ENCODE data around the gene WNT7A. TPM values are rescaled to one million over a fixed set of nuclear protein-coding genes. Genes with fewer than 3 reads are reported as not detected.

Gene WNT7A
- total RNA-seq, 6 donors from 2014 or later = 1.0 to 12.2 (median 6.8) TPM

GRCh38 chr3:13769422-13769821 is 110.4 kb downstream of the WNT7A start:
- ATAC-seq (ENCODE audit: low FRiP score in 2 of 2) (no peak), DNase-seq (peak in 1 of 2 donors; percentile 8)
- Histone ChIP-seq H3K27ac (no peak overlapping the region), H3K27me3 (no peaks in the 10 kb centered on the region), H3K36me3 (no peaks in the 10 kb centered on the region), H3K4me3 (no peak overlapping the region), H3K4me1 (no peaks in the 10 kb centered on the region), H3K9me3 (no peaks in the 10 kb centered on the region)
- TF ChIP-seq, protein P1, sequence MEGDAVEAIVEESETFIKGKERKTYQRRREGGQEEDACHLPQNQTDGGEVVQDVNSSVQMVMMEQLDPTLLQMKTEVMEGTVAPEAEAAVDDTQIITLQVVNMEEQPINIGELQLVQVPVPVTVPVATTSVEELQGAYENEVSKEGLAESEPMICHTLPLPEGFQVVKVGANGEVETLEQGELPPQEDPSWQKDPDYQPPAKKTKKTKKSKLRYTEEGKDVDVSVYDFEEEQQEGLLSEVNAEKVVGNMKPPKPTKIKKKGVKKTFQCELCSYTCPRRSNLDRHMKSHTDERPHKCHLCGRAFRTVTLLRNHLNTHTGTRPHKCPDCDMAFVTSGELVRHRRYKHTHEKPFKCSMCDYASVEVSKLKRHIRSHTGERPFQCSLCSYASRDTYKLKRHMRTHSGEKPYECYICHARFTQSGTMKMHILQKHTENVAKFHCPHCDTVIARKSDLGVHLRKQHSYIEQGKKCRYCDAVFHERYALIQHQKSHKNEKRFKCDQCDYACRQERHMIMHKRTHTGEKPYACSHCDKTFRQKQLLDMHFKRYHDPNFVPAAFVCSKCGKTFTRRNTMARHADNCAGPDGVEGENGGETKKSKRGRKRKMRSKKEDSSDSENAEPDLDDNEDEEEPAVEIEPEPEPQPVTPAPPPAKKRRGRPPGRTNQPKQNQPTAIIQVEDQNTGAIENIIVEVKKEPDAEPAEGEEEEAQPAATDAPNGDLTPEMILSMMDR (IDR thresholded peaks at IDR 0.05) = no peak
- TF ChIP-seq POLR2A (IDR thresholded peaks at IDR 0.05) = no peak
- TF ChIP-seq EP300 (IDR thresholded peaks at IDR 0.05) = no peak
- TF ChIP-seq POLR2AphosphoS5 (IDR thresholded peaks at IDR 0.05) = no peak
- 88 to 93% methylated on average over 8 of the region's 8 CpGs for WGBS, 2 donors

- Histone ChIP-seq H3K36me3 (no peaks in the 10 kb centered on the region), H3K4me1 (no peaks in the 10 kb centered on the region), H3K27me3 (no peaks in the 10 kb centered on the region), H3K9me3 (no peaks in the 10 kb centered on the region), H3K27ac (no peak overlapping the region), H3K4me3 (no peak overlapping the region)
- ATAC-seq (ENCODE audit: low FRiP score in 2 of 2) (no peak), DNase-seq (no peak)
- no peak for TF ChIP-seq EP300 (IDR thresholded peaks at IDR 0.05)
- no peak for TF ChIP-seq POLR2A (IDR thresholded peaks at IDR 0.05)
- TF ChIP-seq, protein P1 (IDR thresholded peaks at IDR 0.05) = no peak
- no peak for TF ChIP-seq POLR2AphosphoS5 (IDR thresholded peaks at IDR 0.05)
- WGBS, 2 donors = 83 to 85% methylated on average over 6 to 11 of the region's 11 CpGs
These were observed 111.4 kb downstream of the WNT7A start for GRCh38 chr3:13768453-13768852.

GRCh38 chr3:13767896-13768295 is 112.0 kb downstream of the WNT7A start:
- DNase-seq (no peak), ATAC-seq (ENCODE audit: low FRiP score in 2 of 2) (no peak)
- H3K4me1 ChIP-seq = no peaks in the 10 kb centered on the region
- no peaks in the 10 kb centered on the region for H3K9me3 ChIP-seq
- no peak overlapping the region for H3K27ac ChIP-seq
- no peaks in the 10 kb centered on the region for H3K27me3 ChIP-seq
- H3K4me3 ChIP-seq = no peak overlapping the region
- WGBS, 2 donors = 67 to 80% methylated on average over 1 to 4 of the region's 4 CpGs
- no peaks in the 10 kb centered on the region for H3K36me3 ChIP-seq
- TF ChIP-seq EP300 (IDR thresholded peaks at IDR 0.05) (no peak), POLR2AphosphoS5 (IDR thresholded peaks at IDR 0.05) (no peak), POLR2A (IDR thresholded peaks at IDR 0.05) (no peak)
- TF ChIP-seq, protein P1 (IDR thresholded peaks at IDR 0.05) = no peak

- Histone ChIP-seq H3K4me1 (no peaks in the 10 kb centered on the region), H3K27me3 (no peaks in the 10 kb centered on the region), H3K4me3 (no peak overlapping the region), H3K27ac (no peak overlapping the region), H3K36me3 (no peaks in the 10 kb centered on the region), H3K9me3 (peaks cover 0 to 6% (median 0%) of the 10 kb centered on the region in 4 donors)
- no peak for DNase-seq
- 74 to 88% methylated on average over 4 to 5 of the region's 6 CpGs for WGBS, 2 donors
- ATAC-seq (ENCODE audit: low FRiP score in 2 of 2) = no peak
- TF ChIP-seq, protein P1 (IDR thresholded peaks at IDR 0.05) = no peak
- TF ChIP-seq POLR2A (IDR thresholded peaks at IDR 0.05) (no peak), POLR2AphosphoS5 (IDR thresholded peaks at IDR 0.05) (no peak), EP300 (IDR thresholded peaks at IDR 0.05) (no peak)
These were observed 112.8 kb downstream of the WNT7A start for GRCh38 chr3:13767030-13767429.

Other genes with a start within 250 kb of the WNT7A start
- gene CHCHD4, start 244.8 kb upstream of the WNT7A start, total RNA-seq = 10 to 100 TPM in 3 of 6 donors, 1 to 10 TPM in 3; 2.1 to 13.2 (median 10.5) TPM
- 100 to 1,000 TPM in 2 of 6 donors, 10 to 100 TPM in 4; 48.2 to 158 (median 87.7) TPM for gene TMEM43, start 245.0 kb upstream of the WNT7A start, total RNA-seq

Data from upper lobe of left lung (tissue), 6 donors.